Epithelial cell of esophagus (primary cell): ENCODE data around the gene TRABD.
"Not testable (repeated sequence)": the region's sequence is repeated elsewhere in the genome, so short reads cannot be mapped to it uniquely, and the experiment has no call there.

Experiments used
- DNase-seq: peaks from one replicate; pipeline ENCODE4 v3.0.0; 2010; ENCODE audit warnings: low read depth
- H3K4me3 ChIP-seq: 2 replicates; pipeline ENCODE4 v1.5.1; 2011; ENCODE audit warnings: mild to moderate bottlenecking, low read length, control low read depth
- TF ChIP-seq, protein P1 (sequence below): IDR thresholded peaks from 2 replicates; pipeline ENCODE4 v1.5.1; 2011; ENCODE audit warnings: low read depth, mild to moderate bottlenecking, low read length, control low read depth, inconsistent platforms; ENCODE audit not compliant: insufficient read depth; ENCODE audit errors: missing control alignments

TRABD gene

DNA sequence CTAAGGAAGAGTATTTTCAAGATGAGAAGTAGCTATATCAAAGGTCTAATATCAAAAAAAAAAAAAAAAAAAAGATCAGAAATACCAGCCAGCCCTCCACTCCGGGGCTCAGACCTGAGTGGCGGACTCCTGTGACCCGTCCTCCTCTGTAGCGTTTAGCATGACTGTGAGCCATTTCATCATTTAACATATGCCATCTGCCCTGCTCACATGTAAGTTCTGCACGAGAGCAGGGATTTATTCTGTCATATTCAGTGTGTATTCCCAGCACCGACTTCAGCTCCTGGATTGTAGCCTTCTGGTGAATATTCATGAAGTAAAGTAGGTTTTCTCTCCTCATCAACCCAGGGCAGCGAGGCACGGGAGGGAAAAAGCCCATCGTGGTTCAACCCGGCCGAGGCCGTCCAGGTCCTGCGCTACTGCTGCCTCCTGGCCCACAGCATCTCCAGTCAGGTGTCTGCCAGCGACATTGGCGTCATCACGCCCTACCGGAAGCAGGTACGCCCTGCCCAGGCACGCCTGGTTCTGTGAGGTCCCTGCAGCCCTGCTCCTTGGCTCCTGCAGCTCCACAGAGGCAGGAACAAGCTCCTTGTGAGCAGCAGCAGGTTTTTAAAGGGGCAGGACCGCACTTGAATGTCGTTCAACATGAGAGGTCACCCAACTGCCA is 27.9 kb upstream of the TRABD start:
- DNase-seq, result peak; percentile 79
- TF ChIP-seq, protein P1, sequence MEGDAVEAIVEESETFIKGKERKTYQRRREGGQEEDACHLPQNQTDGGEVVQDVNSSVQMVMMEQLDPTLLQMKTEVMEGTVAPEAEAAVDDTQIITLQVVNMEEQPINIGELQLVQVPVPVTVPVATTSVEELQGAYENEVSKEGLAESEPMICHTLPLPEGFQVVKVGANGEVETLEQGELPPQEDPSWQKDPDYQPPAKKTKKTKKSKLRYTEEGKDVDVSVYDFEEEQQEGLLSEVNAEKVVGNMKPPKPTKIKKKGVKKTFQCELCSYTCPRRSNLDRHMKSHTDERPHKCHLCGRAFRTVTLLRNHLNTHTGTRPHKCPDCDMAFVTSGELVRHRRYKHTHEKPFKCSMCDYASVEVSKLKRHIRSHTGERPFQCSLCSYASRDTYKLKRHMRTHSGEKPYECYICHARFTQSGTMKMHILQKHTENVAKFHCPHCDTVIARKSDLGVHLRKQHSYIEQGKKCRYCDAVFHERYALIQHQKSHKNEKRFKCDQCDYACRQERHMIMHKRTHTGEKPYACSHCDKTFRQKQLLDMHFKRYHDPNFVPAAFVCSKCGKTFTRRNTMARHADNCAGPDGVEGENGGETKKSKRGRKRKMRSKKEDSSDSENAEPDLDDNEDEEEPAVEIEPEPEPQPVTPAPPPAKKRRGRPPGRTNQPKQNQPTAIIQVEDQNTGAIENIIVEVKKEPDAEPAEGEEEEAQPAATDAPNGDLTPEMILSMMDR, result no peak

DNA sequence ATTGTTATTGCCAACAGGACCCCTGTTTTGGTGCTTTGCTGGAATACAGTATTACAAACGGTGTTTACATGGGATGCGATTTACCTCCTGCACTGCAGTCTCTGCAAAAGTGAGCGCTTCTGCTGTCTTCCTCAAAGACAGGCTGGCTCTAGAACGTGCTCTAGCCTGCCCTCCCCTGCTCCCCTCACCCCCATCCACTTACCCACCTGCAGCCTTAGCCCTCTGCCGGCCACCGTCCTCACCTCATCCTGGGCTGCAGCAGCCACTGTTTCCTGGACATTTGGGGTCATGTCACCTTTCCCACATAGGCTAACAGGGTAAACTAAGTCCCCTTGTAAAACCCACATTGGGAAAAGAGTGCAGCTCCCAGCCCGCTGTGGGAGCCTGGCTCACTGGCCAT is 24.8 kb upstream of the TRABD start:
- TF ChIP-seq, protein P1, result no peak
- H3K4me3 ChIP-seq, result no peak overlapping the region
- no peak for DNase-seq

More for the DNA sequence above, 27.9 kb upstream of the TRABD start:
- H3K4me3 ChIP-seq, result no peak overlapping the region

DNA sequence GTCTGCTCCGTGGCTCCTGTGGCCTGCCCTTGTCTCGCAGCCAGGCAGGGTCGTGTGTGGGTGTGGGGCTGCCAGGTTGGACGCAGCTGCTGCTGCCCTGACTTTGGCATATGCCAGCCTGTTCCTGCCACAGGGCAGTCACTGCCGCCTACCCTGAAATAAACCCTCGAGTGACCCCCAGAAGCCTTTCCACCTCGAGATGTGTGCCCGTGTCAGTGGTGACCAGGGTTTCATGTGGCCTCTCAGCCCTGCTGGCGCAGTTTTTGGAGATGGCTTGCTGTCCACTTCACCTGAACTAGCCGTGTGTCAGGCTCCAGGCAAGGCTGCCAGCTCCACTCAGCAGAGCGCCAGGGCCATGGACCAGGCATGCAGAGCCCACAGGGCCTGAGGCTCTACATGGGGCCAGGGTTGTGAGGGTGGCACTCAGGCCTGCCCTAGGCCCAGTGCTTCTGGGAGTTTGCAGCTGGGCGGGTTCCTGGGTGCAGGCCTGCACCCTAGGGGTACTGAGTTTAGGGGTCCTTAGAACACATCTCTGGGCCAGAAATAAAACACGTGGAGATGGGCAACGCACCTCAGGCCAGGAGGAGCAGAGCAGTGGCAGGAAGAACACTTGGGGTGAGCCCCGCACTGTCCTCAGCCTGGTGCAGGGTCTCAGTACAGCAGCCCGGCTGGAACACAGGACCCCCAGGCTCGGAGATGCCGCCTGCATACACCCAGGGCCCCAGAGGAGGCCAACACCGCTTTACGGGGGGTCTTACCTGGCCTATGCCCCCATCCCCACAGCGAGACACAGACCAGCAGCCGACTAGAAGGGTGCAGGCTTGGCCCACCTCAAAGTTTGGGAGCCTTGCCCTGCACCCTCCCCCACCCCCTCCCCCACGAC is 24.0 kb upstream of the TRABD start:
- TF ChIP-seq, protein P1, result no peak
- no peak for DNase-seq
- H3K4me3 ChIP-seq, result no peak overlapping the region

DNA sequence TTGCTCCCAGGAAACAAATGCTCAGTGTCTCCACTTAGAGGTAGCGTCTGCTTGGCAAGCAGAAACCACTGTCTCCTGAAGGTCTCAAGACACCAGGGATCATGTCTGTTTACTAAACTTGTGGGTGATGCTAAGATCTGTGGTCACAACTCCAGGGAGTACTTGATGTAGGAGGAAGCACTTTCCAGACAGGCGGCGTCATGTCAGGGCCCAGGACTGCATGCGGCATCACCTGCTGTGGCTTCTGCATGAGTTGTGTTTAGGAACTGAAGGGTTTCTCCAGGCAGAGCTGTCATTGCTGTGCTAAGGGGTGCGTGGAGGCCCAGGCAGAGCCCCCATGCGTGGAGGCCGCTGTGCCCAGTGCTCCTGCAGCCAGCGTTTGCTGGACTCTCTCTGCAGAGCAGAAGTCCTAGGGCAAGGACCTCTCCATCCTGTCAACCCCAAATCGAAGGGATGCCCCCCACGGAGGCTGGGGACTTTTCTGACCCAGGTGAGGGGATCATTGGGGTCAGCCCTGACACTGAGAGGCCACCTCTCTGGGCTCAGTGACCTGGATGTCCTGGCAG is 23.2 kb upstream of the TRABD start:
- no peak overlapping the region for H3K4me3 ChIP-seq
- DNase-seq, result no peak
- TF ChIP-seq, protein P1, result no peak

DNA sequence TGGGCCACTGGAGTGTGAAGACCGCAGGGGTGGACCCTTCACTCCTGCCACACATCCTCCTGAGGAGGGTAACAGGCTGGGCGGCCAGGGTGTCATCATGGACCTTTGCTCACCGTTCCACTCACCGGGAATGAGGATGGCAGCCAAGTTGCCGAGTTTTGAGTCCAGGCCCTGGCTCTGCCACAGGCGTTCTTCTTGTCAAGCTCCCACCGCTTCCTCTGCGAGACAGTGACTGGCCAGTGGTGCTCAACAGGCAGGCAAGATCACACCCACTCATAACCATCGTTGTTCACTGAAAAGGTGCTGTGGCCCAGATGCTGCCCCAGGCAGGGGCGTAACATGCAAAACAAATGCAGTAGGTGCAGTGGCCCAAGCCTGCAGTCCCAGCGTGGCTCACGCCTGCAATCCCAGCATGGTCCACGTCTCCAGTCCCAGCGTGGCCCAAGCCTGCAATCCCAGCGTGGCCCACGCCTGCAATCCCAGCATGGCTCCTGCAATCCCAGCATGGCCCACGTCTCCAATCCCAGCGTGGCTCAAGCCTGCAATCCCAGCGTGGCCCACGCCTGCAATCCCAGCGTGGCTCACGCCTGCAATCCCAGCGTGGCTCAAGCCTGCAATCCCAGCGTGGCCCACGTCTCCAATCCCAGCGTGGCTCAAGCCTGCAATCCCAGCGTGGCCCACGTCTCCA is 20.1 kb upstream of the TRABD start:
- no peak overlapping the region for H3K4me3 ChIP-seq
- TF ChIP-seq, protein P1, result no peak
- DNase-seq, result no peak

DNA sequence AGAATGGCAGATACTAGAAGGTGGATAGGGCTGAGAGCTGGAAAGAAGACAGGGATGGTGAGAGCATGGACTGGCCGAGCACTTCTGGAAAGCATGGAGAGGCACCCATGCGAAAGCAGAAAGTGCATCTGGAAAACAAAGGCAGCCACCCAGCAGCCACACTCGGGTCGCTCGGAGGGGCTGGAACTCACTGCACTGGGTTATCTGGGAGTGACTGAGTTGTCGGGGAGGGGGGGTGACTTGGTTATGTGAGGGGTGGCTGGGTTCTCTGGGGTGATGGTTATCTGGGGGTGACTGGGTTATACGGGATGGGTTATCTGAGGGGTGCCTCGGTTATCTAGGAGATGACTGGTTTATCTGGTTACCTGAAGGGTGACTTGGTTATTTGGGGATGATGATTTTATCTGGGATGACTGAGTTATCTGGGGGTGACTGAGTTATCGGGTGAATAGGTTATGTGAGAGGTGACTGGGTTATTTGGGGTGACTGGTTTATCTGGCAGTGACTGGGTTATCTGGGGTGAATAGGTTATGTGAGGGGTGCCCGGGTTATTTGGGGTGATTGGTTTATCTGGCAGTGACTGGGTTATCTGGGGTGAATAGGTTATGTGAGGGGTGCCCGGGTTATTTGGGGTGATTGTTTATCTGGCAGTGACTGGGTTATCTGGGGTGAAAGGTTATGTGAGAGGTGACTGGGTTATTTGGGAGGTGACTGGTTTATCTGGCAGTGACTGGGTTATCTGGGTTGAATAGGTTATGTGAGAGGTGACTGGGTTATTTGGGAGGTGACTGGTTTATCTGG is 17.8 kb upstream of the TRABD start:
- TF ChIP-seq, protein P1, result no peak
- no peak overlapping the region for H3K4me3 ChIP-seq
- DNase-seq, result no peak

DNA sequence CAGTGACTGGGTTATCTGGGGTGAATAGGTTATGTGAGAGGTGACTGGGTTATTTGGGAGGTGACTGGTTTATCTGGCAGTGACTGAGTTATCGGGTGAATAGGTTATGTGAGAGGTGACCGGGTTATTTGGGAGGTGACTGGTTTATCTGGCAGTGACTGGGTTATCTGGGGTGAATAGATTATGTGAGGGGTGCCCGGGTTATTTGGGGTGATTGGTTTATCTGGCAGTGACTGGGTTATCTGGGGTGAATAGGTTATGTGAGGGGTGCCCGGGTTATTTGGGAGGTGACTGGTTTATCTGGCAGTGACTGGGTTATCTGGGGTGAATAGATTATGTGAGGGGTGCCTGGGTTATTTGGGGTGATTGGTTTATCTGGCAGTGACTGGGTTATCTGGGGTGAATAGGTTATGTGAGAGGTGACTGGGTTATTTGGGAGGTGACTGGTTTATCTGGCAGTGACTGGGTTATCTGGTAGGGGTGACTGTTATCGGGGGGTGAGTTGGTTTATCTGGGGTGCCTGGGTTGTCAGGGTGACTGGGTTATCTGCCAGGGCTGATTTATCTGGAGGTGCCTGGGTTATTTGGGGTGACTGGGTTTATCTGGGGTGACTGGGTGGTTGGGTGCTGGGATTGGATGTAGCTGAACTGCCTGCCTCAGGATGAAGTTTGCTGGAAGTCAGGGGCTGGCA is 17.1 kb upstream of the TRABD start:
- not testable (repeated sequence) for H3K4me3 ChIP-seq, DNase-seq
